ENCODE data around the gene NMNAT2. TPM values are rescaled to one million over a fixed set of nuclear protein-coding genes. Genes with fewer than 3 reads are reported as not detected.

The NMNAT2 gene
- polyA plus RNA-seq, 1 donor from 2014 or later, result 43.8 TPM

- no peak for TF ChIP-seq MXI1 (conservative IDR thresholded peaks at IDR 0.05; ENCODE audit: poor library complexity, severe bottlenecking)
- TF ChIP-seq EZH2 (IDR thresholded peaks at IDR 0.05; ENCODE audit: borderline replicate concordance, insufficient read depth, low read length, poor library complexity, severe bottlenecking), result no peak
- TF ChIP-seq EP300 (conservative IDR thresholded peaks at IDR 0.05; ENCODE audit: poor library complexity, severe bottlenecking), result no peak
- no peak for TF ChIP-seq RAD21 (conservative IDR thresholded peaks at IDR 0.05)
- TF ChIP-seq SMC3 (conservative IDR thresholded peaks at IDR 0.05; ENCODE audit: poor library complexity), result no peak
- TF ChIP-seq REST (IDR thresholded peaks at IDR 0.05; ENCODE audit: borderline replicate concordance), result no peak
- no peak for TF ChIP-seq TAF1 (IDR thresholded peaks at IDR 0.05; ENCODE audit: low read depth)
- no peak for TF ChIP-seq CTCF (IDR thresholded peaks at IDR 0.05; ENCODE audit: poor library complexity, severe bottlenecking)
- TF ChIP-seq POLR2AphosphoS5 (IDR thresholded peaks at IDR 0.05), result no peak
- H3K36me3 ChIP-seq (ENCODE audit: insufficient read depth, low read length), result no peaks in the 10 kb centered on the region
- H3K4me2 ChIP-seq (ENCODE audit: low read length), result no peak overlapping the region
- H3F3A ChIP-seq (ENCODE audit: insufficient read depth, low read length, poor library complexity, severe bottlenecking), result no peaks in the 10 kb centered on the region
- H3K9me2 ChIP-seq (ENCODE audit: insufficient read depth, low read length), result no peaks in the 10 kb centered on the region
- H3K9ac ChIP-seq (ENCODE audit: low read length), result no peak overlapping the region
- H4K20me1 ChIP-seq (ENCODE audit: insufficient read depth), result no peaks in the 10 kb centered on the region
- H3K27ac ChIP-seq (ENCODE audit: low read length), result no peak overlapping the region
- no peaks in the 10 kb centered on the region for H3K79me2 ChIP-seq (replicated peaks; ENCODE audit: insufficient read depth, low read length)
- H3K27me3 ChIP-seq (ENCODE audit: insufficient read depth, low read depth, low read length), result no peaks in the 10 kb centered on the region
- H3K4me3 ChIP-seq (ENCODE audit: low read length), result no peak overlapping the region
- H2AFZ ChIP-seq (ENCODE audit: low read depth, low read length), result no peak overlapping the region
- H3K9me3 ChIP-seq (ENCODE audit: low read length), result no peaks in the 10 kb centered on the region
Measured at GRCh38 chr1:183308719-183309118, 109.5 kb downstream of the NMNAT2 start.

GRCh38 chr1:183306317-183307042 lies 111.7 kb downstream of the NMNAT2 start:
- no peak overlapping the region for H3K4me2 ChIP-seq (ENCODE audit: low read length)
- TF ChIP-seq REST (IDR thresholded peaks at IDR 0.05; ENCODE audit: borderline replicate concordance) (no peak), EP300 (conservative IDR thresholded peaks at IDR 0.05; ENCODE audit: poor library complexity, severe bottlenecking) (no peak), TAF1 (IDR thresholded peaks at IDR 0.05; ENCODE audit: low read depth) (no peak), MXI1 (conservative IDR thresholded peaks at IDR 0.05; ENCODE audit: poor library complexity, severe bottlenecking) (no peak), CTCF (IDR thresholded peaks at IDR 0.05; ENCODE audit: poor library complexity, severe bottlenecking) (no peak), POLR2AphosphoS5 (IDR thresholded peaks at IDR 0.05) (no peak), EZH2 (IDR thresholded peaks at IDR 0.05; ENCODE audit: borderline replicate concordance, insufficient read depth, low read length, poor library complexity, severe bottlenecking) (no peak), RAD21 (conservative IDR thresholded peaks at IDR 0.05) (no peak), SMC3 (conservative IDR thresholded peaks at IDR 0.05; ENCODE audit: poor library complexity) (no peak)
- no peaks in the 10 kb centered on the region for H3F3A ChIP-seq (ENCODE audit: insufficient read depth, low read length, poor library complexity, severe bottlenecking)
- no peaks in the 10 kb centered on the region for H3K9me3 ChIP-seq (ENCODE audit: low read length)
- H3K79me2 ChIP-seq (replicated peaks; ENCODE audit: insufficient read depth, low read length), result no peaks in the 10 kb centered on the region
- no peaks in the 10 kb centered on the region for H3K36me3 ChIP-seq (ENCODE audit: insufficient read depth, low read length)
- no peak overlapping the region for H3K27ac ChIP-seq (ENCODE audit: low read length)
- H3K9ac ChIP-seq (ENCODE audit: low read length), result no peak overlapping the region
- no peaks in the 10 kb centered on the region for H3K27me3 ChIP-seq (ENCODE audit: insufficient read depth, low read depth, low read length)
- no peak overlapping the region for H2AFZ ChIP-seq (ENCODE audit: low read depth, low read length)
- H4K20me1 ChIP-seq (ENCODE audit: insufficient read depth), result no peaks in the 10 kb centered on the region
- H3K9me2 ChIP-seq (ENCODE audit: insufficient read depth, low read length), result no peaks in the 10 kb centered on the region
- no peak overlapping the region for H3K4me3 ChIP-seq (ENCODE audit: low read length)
